Measurements from ENCODE around the gene SULF2.

DNA sequence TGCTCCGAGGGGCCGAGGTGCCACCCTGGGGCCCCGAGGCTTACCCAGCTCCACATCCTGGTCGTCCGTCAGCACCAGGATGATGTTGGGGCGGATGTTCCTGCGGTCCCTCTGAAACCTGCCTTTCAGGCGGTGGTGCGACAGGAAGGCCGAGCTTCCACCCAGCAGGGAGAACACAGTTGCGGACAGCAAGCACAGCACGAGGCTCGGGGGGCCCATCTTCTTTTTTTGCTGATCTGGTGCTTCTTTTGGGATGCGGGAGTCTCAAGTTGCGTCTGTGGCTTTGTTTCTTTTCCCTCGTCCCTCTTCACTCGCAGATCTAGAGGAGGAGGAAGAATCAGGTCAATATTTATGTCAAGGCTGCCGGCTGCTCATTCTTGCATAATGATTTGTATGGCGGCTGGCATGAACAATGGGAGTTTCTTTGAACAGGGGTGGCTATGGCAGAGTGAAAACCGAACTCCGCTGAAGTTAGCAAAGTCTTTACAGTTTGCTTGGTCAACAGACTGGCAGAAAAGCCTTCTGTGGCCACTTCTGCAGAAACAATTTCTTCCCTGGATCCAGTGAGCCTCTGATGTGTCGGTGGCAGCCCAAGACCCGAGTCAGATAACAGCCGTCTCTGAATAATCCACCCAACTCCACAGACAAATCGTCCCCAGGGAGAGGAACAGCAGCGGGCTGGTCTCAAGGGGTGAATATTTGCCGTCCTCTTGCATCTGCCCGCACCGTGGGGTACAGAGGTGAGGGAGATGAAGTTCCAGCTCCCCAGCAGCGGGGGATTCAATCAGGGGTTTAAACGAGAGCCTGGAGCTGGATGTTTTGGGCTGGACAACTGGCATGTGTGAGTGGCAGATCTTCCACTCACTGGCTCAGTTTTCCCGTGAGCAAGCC is 27.9 kb downstream of the SULF2 start:
- TF ChIP-seq ZNF70 (CRISPR knock-in tag; IDR thresholded peaks at IDR 0.05) (no peak), TOX (CRISPR knock-in tag; IDR thresholded peaks at IDR 0.05; ENCODE audit: borderline replicate concordance) (no peak), TSHZ2 (CRISPR knock-in tag; IDR thresholded peaks at IDR 0.05) (no peak), CREB5 (CRISPR knock-in tag; IDR thresholded peaks at IDR 0.05; ENCODE audit: low read depth) (no peak), ZFP3 (CRISPR knock-in tag; IDR thresholded peaks at IDR 0.05) (no peak), RARB (CRISPR knock-in tag; IDR thresholded peaks at IDR 0.05) (no peak), SNAI2 (CRISPR knock-in tag; IDR thresholded peaks at IDR 0.05) (no peak), PPARA (CRISPR knock-in tag; IDR thresholded peaks at IDR 0.05; ENCODE audit: borderline replicate concordance) (no peak), ISL1 (CRISPR knock-in tag; IDR thresholded peaks at IDR 0.05) (no peak), ESRRG (CRISPR knock-in tag; IDR thresholded peaks at IDR 0.05) (no peak), ZNF565 (CRISPR knock-in tag; conservative IDR thresholded peaks at IDR 0.05; ENCODE audit: low read depth) (no peak), TCF4 (CRISPR knock-in tag; IDR thresholded peaks at IDR 0.05; ENCODE audit: borderline replicate concordance) (no peak), ZC3H10 (CRISPR knock-in tag; IDR thresholded peaks at IDR 0.05) (no peak)
- TF ChIP-seq, protein P1, sequence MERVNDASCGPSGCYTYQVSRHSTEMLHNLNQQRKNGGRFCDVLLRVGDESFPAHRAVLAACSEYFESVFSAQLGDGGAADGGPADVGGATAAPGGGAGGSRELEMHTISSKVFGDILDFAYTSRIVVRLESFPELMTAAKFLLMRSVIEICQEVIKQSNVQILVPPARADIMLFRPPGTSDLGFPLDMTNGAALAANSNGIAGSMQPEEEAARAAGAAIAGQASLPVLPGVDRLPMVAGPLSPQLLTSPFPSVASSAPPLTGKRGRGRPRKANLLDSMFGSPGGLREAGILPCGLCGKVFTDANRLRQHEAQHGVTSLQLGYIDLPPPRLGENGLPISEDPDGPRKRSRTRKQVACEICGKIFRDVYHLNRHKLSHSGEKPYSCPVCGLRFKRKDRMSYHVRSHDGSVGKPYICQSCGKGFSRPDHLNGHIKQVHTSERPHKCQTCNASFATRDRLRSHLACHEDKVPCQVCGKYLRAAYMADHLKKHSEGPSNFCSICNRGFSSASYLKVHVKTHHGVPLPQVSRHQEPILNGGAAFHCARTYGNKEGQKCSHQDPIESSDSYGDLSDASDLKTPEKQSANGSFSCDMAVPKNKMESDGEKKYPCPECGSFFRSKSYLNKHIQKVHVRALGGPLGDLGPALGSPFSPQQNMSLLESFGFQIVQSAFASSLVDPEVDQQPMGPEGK (CRISPR knock-in tag; IDR thresholded peaks at IDR 0.05; ENCODE audit: borderline replicate concordance): no peak
